Daoy (cell line): ENCODE data around the gene FICD. TPM values are rescaled to one million over a fixed set of nuclear protein-coding genes. Genes with fewer than 3 reads are reported as not detected.

ENCODE experiments used
- DNase-seq: peaks from one replicate; pipeline ENCODE4 v3.0.0-alpha.2; 2015; ENCODE audit warnings: low read depth
- total RNA-seq: library from RNA; depleted of rRNA; stranded (reverse); fragments of >200 nt; shearing (Covaris generic); gene quantifications from 2 replicates; pipeline ENCODE4 v1.2.3, GENCODE V29; 2014; rRNA removed

FICD gene
- total RNA-seq, 1 experiment from 2014 or later, result 4.2 TPM

DNA sequence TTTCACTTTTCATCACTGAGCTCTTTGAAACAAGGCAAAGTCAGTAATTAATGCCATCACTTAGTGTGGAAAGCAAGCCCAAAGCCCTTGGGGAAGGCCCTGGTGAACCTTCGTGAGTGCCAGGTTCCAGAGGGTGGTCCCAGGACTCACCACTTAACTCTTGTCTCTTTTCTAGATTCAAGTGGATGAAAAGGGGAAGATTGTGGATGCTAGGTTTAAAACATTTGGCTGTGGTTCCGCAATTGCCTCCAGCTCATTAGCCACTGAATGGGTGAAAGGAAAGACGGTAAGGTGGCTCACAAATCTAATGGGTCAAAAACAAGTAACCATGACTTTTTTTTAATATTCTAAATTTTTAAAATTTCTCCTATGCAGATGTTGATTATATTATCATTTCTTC lies 50.1 kb downstream of the FICD start:
- no peak for DNase-seq

DNA sequence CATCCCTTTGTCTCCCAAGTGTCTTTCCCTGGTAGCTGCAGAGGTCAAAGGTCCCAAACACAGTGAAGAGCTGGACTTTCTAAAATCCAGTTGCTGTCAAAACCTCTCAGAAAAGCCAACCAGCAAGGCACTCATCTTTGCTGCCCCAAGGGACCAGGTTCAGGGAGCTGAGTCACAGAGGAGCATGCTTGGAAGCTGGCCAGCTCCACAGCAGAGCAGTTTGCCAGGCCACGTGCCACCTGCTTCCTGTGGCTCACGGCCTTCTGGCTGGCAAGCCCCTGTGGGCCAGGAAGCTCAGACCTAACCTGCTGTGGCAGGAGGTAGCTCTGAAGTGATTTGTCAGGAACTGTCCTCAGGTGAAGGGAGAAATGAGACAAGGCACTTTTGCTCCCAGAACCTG lies 50.9 kb downstream of the FICD start:
- peak; percentile 96 for DNase-seq

DNA sequence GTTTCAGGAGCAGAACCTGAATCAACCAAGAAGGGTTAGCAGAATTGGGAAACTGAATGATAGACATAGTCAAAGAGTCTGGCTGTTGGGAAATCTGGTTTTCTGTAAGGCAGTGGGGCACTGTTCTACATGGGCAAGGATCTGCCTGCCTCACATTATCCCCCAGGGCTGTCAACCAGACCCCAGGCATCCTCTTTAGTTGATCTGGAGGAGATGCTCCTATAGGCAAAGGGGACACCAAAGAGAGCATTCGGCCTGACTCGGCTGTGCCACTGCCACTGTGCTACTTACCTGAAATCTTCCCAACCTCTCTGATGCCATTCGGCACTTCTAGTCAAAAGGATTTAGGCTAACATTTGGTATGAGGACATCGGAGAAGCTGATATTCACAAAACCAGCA lies 51.4 kb downstream of the FICD start:
- DNase-seq, result no peak

DNA sequence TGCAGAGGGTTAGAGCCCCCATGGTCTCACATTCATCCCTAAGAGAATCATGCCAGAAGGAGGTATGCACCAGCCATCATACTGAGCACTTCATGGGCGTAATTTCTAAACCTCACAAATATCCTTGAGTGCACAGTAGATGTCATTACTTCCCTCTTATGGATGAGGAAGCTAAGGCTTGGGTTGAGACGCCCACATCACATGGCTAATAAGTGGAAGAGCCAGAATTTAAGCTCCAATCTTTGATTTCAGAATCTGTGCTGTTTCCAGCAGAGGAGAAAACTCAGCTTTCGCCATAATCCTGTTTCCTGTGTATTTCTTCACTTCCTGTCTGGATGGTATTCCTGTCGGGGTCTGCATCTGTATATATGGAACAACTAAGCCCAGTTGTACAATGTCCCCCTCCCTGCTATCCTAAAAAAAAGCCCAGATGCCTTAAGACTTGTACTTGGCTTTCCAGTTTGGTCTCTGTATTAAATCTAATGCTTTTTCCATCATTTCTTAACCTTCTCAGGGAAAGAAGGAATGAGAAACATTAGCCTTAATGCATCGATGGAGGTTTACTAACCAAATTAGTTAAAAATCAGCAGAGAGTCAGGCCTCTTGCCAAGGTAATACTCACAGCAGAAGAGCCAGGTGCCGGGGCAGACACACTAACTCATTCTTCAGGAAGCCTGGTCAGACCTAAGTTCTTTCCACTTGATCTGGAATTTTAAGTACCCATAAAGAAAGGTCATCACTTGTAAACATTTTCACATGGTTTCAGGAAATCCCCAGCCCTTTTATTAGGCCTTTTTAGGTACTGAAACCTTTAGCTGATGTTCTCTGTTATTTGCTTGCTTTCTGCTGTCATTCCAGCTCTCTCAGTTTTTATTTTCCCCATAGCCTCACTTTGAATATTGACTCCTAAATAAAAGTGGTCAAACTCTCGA lies 52.6 kb downstream of the FICD start:
- DNase-seq, result no peak

DNA sequence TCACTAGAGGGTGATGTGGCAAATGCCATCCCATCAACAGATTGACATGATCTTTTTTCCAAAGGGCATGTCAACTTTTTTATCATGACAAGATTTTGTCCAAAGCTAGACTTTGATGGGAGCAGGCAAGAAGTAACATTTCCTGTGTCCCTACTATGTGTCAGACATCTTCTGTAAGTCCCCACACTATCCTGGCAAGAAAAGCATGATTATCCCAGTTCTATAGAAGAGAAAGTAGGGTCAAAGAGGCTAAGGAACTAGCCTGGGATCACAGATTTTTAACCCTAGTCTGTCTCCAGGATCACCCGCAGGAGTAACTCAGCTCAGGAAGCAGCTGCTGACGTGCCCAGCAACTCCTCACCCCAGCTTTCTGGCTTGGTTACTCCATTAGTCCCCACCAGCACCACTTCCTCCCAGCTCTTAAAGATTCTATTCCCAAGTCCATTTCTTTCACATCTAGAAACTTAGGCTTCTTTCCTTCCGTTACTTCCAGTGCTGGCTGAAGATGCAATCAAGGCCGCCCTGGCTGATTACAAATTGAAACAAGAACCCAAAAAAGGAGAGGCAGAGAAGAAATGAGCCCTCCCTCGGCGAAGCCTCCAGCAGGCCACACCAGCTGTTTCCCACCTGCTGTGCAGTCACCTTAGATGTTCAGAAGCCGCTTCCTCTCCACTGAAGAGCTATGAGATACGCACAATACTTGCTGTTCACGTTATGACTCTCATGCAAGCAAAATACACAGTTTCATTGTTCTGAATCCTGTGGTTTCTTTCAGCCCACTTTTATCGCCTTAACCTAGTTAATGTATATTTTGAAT lies 53.5 kb downstream of the FICD start:
- no peak for DNase-seq

Other genes with a start within 250 kb of the FICD start
- 0.51 and 0.89 TPM in 2 replicates for gene CMKLR1, start 176.0 kb upstream of the FICD start, total RNA-seq
- gene SART3, start 45.9 kb downstream of the FICD start, total RNA-seq, result 66.8 and 75.9 TPM in 2 replicates
- gene ISCU, start 47.3 kb downstream of the FICD start, total RNA-seq, result 127 and 187 TPM in 2 replicates
- gene TMEM119, start 82.8 kb downstream of the FICD start, total RNA-seq, result 0.57 and 1.1 TPM in 2 replicates
- 0.21 and 0.23 TPM in 2 replicates for gene SELPLG, start 118.6 kb downstream of the FICD start, total RNA-seq
- gene CORO1C, start 216.2 kb downstream of the FICD start, total RNA-seq, result 65.4 and 136 TPM in 2 replicates